CD4-positive, alpha-beta T cell treated with Interleukin-4 for 4 hours (primary cell): ENCODE measurements around the gene COL4A1.
"Not testable (repeated sequence)": the region's sequence is repeated elsewhere in the genome, so short reads cannot be mapped to it uniquely, and the experiment has no call there.

Source experiments
- DNase-seq: peaks from one replicate; pipeline ENCODE4 v3.0.0-alpha.2; 2020

COL4A1 gene

DNA sequence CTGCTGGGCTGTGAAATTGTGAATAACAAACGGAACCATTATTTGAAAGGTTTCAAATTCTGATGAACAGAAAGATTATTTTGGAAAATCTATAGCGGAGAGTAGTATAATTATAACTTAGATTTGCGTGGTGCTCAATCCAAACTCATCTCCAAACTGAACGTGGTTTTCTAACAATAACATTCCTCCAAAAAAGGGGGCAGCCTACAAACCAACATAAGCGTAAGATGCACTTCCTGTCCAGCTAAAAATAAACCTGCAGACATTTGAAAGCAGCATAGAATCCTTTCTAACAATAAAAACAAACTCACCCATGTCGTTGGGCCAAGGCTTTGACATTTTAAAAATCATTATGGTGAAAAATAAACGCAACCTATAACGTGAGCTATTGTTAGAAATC is 178.4 kb downstream of the COL4A1 start:
- no peak for DNase-seq

DNA sequence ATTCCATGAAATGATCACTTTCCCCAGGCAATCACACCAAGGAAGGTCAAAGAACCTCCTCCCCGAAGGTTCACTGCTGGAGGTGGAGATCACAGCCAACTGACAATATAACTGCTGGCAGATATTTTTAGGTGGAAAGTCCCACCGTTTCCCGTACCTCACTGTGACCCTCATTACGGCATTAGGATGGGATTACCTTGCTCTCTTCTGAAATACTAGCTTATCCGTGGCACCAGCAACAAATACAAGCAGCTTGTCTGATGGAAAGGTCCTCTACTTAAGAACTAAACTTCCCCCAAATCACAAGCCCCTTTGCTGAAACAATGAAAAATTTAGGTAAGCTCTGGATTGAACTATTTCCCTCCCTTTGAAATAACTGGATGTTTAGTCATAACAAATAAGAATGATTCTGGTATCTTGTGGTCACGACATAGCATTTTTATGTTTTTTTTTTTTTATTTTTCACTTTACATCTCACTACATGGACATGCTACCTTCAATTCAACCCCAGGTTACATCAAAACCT is 178.9 kb downstream of the COL4A1 start:
- no peak for DNase-seq

DNA sequence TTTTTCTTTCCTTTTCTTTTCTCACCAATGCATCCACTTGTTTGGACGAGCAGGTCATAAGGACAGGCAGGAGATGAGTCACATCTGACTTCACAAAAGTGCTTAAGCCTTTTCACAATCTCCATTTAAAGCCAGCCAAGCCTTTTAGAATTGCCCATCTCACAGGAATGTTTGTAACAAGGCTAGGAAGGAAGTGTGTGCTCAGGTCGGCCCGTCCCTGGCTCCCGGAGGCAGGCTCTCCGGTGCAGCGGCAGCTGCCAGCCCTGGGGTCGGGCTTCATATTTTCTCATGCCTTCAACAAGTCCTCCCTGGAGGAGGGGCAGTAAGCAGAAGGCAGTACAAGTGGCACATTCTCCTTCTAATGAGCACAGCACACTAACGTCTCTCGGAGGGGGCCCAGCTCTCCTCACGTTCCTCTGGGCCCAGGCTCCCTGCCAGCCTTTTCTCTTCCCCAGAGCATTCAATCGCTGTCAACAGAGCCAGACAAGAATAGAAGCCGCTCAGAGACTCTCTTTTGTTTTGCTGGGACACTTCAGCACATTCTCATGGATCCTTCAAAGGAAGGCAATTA is 180.5 kb downstream of the COL4A1 start:
- no peak for DNase-seq

DNA sequence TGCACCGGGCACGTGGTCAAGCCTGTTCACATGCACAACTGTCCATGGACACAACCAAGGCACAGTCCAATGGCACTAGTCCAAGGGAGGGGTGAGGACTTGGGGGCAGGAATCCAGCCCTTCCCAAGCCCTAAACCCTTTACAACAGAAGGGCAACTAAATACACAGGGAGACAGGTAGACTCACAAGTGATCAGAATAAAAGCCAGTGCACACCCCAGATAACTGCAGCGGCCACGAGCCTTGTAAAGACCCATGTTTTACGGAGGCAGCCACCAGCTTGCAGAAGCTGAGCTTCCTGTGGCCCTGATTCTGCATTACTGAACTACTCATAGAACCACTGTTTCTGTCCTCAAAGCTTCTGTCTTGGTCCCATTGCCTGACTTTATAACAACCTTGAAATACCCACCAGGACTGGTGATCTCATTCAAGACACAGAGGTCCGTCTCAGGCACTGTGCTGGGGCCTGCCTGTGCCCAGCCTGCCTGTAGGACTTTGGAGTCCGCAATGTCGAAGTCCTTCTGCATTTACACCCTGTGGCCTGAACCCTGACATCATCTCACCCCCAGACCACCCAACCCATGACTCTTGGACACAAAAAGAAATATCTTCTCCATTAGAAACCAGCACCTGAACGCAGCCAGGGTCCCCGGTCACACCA is 181.2 kb downstream of the COL4A1 start:
- no peak for DNase-seq

DNA sequence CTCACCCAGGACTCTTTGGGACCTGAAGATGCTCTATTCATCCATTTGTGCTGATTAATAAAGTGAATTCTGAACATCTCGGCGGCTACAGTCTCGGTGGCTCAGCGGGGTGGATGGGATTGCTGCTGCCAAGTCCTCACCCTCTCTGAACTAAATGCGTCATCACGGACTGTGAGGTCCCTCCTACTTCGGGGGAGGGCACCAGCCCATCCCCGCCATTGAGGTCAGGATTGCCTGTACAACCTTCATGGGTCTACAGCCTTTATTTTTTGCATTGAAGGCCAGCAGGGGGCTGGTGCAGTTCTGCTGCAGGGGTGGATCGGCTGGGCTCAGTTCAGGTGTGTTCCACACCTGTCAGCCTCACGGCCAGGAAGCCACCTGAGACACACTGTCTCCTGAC is 181.8 kb downstream of the COL4A1 start:
- DNase-seq: no peak

DNA sequence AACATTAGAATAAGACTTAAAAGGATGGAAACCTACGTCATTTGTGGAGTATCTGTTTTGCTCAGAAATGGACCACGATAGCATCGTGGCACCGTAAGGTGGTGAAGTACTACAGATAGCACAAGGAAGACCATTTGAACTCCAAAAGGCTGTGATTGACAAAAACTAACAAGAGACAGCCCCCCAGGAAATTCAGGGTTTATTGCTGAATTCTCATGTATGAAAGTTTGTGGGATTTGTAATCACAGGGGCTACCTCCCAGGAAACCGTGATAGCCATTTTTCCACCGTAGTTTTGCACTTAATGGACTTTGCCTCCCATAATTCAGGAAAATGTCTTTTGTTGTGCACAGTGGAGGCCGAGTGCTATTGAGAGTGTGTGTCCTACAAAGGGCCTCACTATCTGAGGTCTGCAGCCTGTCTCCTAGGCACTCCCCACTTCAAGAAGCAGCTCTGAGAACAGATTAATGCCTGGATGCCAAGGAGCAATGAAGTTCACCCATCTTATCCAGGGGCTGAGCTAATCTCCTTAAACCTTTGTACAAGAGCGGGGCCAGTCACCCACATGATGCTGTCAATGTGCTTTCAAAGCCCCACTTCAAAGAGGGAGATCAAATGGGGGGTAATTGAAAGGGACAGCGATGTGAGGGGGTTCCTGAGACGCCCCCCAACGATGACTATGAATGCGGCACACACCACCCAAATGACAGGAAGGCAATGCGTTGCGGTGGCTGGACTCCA is 182.6 kb downstream of the COL4A1 start:
- DNase-seq: no peak

DNA sequence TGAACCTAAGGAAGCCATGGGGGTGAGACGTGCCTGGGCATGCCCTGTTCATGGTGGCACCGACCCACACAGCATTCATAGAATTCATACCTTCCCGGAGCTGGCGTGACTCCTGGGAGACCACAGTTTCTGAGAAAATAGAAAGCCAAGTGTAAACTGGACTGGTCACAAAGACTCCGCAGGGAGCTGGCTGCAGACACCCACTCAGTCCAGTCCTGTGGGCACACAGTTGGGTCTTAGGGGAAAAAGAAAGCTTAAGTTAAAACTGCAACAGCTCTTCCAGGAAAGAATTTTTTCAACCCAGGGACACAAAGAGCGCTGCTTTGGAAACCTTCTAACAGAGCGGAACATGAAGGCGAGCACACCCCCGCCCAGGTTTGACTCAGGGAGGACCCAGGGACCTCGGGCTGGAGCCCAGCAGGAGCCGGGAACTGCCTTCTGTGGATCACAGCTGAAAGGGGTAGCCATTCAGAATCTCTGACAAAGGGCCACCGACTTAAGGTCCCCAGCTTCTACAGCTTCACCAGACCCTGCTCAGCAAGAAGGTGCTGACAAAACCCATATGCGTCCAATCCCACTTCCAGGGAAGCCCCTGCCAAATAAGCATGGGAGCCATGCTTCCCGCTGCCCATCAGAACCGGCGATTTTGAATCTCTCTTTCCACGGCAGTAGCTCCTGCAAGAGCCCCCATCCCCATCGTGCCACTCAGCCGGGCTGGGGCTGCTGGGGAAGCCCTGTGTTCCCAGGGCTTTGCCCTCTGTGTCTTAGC is 183.7 kb downstream of the COL4A1 start:
- DNase-seq: no peak

DNA sequence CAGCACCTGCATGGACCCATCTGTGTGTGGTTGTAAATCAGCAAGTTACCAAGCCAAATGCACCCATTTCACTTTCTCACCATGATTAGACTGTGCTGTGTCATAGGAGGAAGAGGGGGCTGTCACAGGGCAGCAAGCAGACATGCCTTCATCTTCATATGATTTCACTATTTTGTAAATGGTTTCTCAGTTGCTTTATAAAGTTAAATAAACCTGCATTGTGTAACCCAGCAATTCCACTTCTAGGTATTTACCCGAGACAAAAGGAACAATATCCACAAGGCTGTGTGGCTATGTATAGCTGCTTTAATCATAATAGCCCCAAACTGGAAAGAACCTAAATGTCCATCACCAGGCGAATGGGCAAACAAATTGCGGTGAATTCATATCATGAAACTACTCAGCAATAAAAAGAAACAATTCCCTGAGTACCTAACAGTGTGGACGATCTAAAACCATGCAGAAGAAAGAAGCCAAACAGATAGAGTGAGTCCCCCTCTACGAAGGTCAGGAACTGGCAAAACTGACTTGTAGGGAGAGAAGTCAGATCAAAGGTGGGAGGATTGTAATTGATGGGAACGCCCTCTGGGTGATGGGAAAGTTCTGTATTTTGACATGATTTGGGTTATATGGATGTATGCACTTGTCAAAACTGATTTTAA is 185.4 kb downstream of the COL4A1 start:
- no peak for DNase-seq

DNA sequence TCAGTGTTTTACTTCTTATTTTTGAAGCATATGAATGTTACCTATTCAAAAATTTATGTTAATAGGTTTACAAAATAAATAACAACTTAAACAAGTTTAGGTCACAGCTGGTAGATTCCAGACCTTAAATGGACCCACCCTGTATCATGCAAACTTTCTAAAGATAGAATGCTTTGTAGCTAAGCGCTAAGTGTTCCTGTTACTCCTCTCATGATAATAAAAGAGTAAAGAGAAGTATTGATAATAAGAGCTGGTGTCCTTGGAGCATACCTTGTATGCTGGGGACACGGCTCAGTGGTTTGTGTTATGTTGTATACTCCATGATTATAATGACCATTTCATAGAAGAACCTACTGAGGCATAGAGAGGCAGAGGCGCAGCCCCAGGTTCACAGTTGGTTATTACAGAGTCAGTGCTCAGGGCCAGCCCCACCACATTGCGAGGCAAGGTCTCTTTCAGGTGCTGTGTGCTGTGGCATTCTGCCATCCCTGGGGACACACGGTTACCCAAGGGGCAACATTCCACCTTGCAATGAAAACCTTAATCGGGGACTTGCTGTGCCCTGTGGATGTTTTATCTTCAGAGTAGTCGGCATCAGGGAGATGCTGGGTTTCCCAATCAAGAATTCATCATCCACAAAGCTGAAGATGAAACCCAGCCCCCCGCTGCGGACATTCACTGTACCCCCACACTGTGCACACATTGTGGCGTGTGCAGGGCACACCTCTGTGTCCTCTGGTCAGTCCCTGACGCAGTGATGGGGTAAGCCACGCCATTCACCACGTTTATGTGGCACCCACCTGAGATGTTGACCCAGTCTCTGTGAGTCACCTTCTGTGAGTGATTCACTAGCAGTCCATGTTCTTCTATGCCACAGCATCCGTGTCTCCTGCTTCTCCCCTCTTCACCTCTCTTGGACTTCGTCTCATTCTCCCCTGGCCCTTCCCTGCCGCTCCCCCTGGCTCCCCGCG is 186.7 kb downstream of the COL4A1 start:
- DNase-seq: no peak

DNA sequence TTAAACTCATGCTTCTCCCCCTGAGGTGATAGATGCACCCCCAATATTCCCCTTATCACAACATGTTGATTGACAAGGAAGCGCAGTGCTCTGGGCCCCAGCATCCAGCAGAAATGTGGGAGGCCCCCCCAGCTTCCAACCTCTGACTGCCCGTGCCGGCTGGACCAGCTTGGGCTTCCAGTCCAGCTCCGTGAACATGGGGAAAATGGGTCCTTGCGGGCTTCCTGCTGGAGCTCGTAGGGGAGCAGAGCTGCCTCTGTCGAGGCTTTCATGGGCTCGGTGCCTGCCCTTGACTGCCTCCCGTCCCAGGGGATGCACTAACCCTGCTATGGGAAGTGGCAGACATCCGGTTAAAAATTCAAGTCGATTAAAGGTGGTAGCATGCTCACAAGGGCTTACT is 188.9 kb downstream of the COL4A1 start:
- DNase-seq: no peak

DNA sequence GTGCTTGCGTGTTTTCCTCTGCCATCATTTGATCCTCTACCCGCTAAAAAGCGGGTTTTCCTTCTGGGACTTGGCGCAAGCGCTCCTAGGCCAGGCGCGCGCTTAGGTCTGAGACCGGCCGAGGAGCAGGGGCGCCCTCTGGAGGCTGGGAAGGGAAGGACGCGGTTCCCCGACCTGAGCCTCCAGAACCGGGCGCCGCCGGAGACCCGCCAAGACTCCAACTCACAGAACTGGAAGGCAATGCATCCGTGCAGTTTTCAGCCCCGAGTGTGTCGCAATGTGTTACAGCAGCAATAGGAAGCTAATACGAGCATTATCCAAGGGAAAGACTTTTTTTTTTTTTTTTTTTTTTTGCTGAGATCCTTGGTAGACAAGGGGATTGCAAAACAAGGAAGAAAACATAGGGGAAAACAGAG is 190.9 kb downstream of the COL4A1 start:
- DNase-seq: no peak

DNA sequence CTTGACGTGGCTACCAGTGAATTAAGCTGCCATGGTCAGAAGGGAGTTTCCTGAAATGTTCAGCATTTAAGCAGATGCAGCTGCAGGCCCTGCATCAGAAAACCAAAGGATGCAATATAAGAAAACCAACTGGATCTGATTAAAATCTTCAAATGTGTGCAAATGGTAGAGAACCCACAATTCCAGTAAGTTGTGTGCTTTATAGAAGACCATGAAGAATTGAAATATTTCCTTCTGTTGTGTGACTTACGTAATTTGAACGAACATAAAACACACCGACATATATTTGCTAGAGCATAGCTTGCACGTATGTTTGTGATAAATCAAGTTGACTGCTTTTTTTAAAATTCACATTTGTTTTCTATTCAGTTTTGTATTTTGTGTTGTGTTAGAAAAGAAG is 191.4 kb downstream of the COL4A1 start:
- DNase-seq: no peak

DNA sequence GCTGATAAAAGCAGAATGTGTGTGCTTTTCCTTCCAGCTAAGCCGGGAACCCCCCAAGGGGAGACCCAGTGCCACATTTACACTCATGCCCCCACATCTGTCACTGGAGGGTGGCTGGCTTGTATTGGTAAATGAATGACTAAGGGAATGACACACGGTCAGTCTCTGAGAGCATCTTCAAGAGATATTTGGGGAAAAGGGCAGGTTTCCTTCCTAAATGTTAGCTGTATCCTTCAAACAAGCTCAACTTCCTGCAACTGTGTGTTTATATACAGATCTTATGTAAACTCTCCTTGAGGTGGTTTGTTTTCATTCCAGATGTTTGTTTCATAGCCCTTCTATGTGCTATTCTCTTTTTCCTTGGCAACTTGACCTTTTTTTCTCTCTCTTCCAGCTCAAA is 192.6 kb downstream of the COL4A1 start:
- no peak for DNase-seq

DNA sequence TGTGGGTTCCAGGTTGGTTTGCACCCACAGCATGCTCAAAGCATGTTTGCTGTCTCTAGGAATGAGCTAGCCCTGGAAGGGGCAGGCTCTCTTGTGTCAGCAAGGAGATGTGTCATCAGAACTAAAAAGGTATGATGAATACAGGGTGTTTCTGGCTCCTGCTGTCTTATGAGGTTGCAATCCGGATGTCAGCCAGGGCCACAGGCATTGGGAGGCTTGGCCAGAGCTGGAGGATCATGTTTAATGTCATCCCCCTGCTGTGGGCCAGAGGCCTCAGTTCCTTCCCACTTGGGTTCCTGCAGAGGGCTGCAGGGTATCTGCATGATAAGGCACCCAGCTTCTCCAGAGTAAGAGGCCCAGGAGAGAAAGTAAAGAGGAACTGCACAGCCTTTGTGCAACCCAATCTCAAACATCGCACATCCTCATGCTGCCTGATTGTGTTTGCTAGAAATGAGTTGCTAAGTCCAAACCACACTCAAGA is 193.6 kb downstream of the COL4A1 start:
- DNase-seq: no peak

DNA sequence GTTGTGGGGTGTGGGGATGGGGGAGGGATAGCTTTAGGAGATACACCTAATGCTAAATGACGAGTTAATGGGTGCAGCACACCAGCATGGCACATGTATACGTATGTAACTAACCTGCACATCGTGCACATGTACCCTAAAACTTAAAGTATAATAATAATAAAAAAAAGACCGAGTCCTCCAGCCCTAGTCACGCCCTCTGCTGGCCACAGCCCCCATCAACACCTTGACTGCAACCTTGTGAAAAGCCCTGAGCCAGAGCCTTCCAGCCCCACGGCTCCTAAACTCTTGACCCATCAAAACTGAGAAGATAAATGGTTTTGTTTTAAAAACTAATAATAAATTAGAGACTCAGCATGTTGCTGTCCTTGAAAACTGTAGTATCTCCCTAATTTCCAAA is 194.6 kb downstream of the COL4A1 start:
- not testable (repeated sequence) for DNase-seq

DNA sequence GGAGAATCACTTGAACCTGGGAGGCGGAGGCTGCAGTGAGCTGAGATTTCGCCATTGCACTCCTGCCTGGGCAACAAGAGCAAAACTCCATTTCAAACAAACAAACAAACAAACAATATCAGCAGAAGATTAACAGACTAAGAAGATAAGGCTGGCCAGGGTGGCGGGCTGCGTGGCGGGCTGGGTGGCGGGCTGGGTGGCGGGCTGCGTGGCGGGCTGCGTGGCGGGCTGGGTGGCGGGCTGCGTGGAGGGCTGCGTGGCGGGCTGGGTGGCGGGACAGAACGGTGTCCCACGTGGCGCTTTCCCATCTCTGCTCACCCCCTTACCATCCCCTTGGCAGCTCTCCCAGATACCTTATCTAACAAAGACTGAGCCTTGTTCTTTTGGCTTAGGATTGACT is 196.2 kb downstream of the COL4A1 start:
- DNase-seq: no peak

DNA sequence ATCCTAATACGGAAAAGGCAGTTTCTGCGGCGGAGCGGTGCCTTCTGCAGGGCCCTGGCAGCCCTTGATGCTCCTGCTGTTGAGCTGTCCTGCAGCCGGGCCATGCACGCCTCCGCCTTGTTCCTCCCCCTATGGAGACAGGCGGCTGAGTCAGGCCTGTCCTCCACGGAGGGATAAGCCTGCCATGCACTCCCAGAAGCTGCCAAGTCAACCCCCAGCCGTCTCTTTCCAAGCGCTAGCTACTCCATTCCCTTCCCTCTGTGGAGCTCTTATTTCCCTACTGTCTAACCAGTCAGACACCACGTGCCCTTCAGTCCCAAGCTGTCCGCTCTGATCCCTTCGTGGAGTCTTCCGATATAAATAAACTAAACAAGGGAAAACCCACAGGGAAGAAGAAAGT is 197.0 kb downstream of the COL4A1 start:
- DNase-seq: no peak

DNA sequence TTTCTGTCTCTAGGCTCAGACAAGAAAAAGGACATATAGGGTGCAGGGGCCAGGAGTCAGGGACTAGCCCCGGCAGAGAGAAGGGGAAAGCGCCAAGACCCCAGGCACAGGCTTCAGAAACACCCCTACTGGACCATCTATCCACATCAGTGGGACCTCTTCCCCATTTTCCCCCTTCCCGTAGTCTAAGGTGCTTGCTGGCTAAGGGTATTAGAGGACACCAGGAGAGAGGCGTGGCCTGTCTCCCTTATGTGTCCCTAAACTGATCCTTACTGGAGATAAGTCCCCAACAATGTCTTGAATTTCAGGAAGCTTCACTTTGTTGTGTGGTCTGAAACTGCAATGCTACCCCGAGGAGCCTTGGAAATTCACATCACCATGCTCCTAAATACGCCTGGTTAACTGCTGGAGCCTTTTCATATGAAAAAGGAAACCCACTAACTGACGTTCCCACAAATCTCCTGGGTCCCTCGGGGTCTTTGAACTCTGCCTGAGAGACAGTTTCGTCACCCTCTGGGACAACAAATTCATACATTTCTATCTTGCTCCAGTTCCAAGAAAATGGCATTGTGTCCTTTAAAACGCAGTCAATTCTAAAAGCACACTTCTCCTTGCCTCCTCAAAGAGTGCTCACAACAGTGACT is 197.7 kb downstream of the COL4A1 start:
- DNase-seq: no peak

DNA sequence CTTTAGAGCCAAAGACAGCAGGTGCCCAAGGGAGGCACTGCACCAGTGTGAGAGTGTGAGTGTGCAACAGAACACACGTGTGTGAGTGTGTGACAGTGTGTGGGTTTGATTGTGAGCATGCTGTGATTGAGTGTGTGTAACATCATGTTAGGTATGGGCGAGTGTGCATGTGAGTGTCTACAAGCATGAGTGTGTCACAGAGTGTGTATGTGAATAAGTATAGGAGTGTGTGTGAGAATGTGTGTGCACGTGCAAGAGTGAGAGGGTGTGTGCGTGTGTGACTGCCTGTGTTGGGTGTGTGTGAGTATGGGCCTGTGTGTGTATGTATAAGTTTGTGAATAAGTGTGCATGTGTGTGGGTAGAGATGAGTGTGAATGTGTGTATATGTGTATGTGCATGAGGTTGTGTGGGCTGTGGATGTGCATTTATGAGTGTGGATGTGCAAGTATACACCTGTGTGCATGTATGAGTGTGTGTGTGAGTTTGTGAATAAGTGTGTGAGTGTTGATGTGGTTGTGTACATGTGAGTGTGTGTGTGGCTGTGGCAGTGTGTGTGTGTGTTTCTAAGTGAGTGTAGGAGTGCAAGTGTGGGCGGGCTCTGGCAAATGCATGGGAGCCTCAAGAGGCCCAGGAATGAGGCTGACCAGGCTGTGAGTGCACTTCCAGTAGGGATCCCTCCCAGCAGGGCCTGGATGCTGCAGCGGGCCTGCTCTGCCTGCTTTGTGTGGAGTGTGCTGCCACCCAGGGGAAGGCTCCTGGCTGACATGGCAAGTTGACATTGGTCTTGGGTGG is 198.4 kb downstream of the COL4A1 start:
- no peak for DNase-seq
